ENCODE results near the gene NOS3.

GRCh38 chr7:150947241-150947745, 43.5 kb upstream of the NOS3 start:
- no peak for TF ChIP-seq CTCF (IDR thresholded peaks at IDR 0.05)
- TF ChIP-seq POLR2A (IDR thresholded peaks at IDR 0.05), result no peak
- TF ChIP-seq POLR2AphosphoS5 (IDR thresholded peaks at IDR 0.05), result no peak
